ENCODE results near the gene PAX7. TPM values are rescaled to one million over a fixed set of nuclear protein-coding genes. Genes with fewer than 3 reads are reported as not detected.

Gene PAX7
- total and polyA plus RNA-seq, 2 experiments from 2014 or later: 0.03 TPM; not detected in 1

- TF ChIP-seq, protein P1, sequence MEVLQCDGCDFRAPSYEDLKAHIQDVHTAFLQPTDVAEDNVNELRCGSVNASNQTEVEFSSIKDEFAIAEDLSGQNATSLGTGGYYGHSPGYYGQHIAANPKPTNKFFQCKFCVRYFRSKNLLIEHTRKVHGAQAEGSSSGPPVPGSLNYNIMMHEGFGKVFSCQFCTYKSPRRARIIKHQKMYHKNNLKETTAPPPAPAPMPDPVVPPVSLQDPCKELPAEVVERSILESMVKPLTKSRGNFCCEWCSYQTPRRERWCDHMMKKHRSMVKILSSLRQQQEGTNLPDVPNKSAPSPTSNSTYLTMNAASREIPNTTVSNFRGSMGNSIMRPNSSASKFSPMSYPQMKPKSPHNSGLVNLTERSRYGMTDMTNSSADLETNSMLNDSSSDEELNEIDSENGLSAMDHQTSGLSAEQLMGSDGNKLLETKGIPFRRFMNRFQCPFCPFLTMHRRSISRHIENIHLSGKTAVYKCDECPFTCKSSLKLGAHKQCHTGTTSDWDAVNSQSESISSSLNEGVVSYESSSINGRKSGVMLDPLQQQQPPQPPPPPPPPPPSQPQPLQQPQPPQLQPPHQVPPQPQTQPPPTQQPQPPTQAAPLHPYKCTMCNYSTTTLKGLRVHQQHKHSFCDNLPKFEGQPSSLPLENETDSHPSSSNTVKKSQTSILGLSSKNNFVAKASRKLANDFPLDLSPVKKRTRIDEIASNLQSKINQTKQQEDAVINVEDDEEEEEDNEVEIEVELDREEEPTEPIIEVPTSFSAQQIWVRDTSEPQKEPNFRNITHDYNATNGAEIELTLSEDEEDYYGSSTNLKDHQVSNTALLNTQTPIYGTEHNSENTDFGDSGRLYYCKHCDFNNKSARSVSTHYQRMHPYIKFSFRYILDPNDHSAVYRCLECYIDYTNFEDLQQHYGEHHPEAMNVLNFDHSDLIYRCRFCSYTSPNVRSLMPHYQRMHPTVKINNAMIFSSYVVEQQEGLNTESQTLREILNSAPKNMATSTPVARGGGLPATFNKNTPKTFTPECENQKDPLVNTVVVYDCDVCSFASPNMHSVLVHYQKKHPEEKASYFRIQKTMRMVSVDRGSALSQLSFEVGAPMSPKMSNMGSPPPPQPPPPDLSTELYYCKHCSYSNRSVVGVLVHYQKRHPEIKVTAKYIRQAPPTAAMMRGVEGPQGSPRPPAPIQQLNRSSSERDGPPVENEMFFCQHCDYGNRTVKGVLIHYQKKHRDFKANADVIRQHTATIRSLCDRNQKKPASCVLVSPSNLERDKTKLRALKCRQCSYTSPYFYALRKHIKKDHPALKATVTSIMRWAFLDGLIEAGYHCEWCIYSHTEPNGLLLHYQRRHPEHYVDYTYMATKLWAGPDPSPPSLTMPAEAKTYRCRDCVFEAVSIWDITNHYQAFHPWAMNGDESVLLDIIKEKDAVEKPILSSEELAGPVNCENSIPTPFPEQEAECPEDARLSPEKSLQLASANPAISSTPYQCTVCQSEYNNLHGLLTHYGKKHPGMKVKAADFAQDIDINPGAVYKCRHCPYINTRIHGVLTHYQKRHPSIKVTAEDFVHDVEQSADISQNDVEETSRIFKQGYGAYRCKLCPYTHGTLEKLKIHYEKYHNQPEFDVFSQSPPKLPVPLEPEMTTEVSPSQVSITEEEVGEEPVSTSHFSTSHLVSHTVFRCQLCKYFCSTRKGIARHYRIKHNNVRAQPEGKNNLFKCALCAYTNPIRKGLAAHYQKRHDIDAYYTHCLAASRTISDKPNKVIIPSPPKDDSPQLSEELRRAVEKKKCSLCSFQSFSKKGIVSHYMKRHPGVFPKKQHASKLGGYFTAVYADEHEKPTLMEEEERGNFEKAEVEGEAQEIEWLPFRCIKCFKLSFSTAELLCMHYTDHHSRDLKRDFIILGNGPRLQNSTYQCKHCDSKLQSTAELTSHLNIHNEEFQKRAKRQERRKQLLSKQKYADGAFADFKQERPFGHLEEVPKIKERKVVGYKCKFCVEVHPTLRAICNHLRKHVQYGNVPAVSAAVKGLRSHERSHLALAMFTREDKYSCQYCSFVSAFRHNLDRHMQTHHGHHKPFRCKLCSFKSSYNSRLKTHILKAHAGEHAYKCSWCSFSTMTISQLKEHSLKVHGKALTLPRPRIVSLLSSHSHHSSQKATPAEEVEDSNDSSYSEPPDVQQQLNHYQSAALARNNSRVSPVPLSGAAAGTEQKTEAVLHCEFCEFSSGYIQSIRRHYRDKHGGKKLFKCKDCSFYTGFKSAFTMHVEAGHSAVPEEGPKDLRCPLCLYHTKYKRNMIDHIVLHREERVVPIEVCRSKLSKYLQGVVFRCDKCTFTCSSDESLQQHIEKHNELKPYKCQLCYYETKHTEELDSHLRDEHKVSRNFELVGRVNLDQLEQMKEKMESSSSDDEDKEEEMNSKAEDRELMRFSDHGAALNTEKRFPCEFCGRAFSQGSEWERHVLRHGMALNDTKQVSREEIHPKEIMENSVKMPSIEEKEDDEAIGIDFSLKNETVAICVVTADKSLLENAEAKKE (CRISPR knock-in tag; IDR thresholded peaks at IDR 0.05): no peak
- TF ChIP-seq STAT1 (IDR thresholded peaks at IDR 0.05; ENCODE audit: unreplicated experiment) (no peak), ZNF114 (CRISPR knock-in tag; IDR thresholded peaks at IDR 0.05) (no peak), NANOG (IDR thresholded peaks at IDR 0.05; ENCODE audit: borderline replicate concordance) (no peak)
Observed at GRCh38 chr1:18738126-18738525, 107.5 kb downstream of the PAX7 start (continued).

DNA sequence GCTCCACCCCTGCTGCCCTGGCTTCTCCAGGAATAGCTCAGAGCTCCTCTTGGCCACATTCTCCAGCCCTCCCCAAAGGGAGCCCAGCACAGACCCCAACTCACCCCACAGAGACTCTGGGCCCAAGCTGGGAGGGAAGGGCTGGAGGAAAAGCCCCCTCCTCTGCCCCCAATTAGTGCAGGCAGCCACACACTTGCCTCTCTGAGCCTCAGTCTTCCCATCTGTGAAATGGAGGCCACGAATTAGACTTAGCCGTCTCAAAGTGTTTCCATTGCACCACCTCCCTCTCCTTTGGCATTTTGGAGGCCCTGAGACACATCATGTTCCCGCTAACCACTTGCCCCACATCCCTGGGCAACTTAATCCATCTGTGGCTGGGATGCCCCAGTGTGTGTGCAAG lies 108.0 kb downstream of the PAX7 start:
- no peak for TF ChIP-seq POLR2AphosphoS5 (IDR thresholded peaks at IDR 0.05; ENCODE audit: low read depth)
- TF ChIP-seq, protein P2, sequence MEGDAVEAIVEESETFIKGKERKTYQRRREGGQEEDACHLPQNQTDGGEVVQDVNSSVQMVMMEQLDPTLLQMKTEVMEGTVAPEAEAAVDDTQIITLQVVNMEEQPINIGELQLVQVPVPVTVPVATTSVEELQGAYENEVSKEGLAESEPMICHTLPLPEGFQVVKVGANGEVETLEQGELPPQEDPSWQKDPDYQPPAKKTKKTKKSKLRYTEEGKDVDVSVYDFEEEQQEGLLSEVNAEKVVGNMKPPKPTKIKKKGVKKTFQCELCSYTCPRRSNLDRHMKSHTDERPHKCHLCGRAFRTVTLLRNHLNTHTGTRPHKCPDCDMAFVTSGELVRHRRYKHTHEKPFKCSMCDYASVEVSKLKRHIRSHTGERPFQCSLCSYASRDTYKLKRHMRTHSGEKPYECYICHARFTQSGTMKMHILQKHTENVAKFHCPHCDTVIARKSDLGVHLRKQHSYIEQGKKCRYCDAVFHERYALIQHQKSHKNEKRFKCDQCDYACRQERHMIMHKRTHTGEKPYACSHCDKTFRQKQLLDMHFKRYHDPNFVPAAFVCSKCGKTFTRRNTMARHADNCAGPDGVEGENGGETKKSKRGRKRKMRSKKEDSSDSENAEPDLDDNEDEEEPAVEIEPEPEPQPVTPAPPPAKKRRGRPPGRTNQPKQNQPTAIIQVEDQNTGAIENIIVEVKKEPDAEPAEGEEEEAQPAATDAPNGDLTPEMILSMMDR (conservative IDR thresholded peaks at IDR 0.05; ENCODE audit: low read depth in 2 of 2): no peak
- TF ChIP-seq NANOG (IDR thresholded peaks at IDR 0.05; ENCODE audit: borderline replicate concordance): no peak
- no peak for TF ChIP-seq EZH2phosphoT487 (IDR thresholded peaks at IDR 0.05; ENCODE audit: unreplicated experiment)
- TF ChIP-seq, protein P3, sequence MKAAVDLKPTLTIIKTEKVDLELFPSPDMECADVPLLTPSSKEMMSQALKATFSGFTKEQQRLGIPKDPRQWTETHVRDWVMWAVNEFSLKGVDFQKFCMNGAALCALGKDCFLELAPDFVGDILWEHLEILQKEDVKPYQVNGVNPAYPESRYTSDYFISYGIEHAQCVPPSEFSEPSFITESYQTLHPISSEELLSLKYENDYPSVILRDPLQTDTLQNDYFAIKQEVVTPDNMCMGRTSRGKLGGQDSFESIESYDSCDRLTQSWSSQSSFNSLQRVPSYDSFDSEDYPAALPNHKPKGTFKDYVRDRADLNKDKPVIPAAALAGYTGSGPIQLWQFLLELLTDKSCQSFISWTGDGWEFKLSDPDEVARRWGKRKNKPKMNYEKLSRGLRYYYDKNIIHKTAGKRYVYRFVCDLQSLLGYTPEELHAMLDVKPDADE (IDR thresholded peaks at IDR 0.05): no peak
- TF ChIP-seq ZNF114 (CRISPR knock-in tag; IDR thresholded peaks at IDR 0.05): no peak
- TF ChIP-seq CREB1 (CRISPR knock-in tag; IDR thresholded peaks at IDR 0.05; ENCODE audit: low read depth): no peak
- TF ChIP-seq EZH2 (IDR thresholded peaks at IDR 0.05; ENCODE audit: low read depth, unreplicated experiment): no peak
- TF ChIP-seq JUNB (IDR thresholded peaks at IDR 0.05; ENCODE audit: unreplicated experiment): no peak
- no peak for TF ChIP-seq STAT1 (IDR thresholded peaks at IDR 0.05; ENCODE audit: unreplicated experiment)
- TF ChIP-seq ZNF331 (CRISPR knock-in tag; IDR thresholded peaks at IDR 0.05; ENCODE audit: low read depth): no peak
- TF ChIP-seq, protein P4, sequence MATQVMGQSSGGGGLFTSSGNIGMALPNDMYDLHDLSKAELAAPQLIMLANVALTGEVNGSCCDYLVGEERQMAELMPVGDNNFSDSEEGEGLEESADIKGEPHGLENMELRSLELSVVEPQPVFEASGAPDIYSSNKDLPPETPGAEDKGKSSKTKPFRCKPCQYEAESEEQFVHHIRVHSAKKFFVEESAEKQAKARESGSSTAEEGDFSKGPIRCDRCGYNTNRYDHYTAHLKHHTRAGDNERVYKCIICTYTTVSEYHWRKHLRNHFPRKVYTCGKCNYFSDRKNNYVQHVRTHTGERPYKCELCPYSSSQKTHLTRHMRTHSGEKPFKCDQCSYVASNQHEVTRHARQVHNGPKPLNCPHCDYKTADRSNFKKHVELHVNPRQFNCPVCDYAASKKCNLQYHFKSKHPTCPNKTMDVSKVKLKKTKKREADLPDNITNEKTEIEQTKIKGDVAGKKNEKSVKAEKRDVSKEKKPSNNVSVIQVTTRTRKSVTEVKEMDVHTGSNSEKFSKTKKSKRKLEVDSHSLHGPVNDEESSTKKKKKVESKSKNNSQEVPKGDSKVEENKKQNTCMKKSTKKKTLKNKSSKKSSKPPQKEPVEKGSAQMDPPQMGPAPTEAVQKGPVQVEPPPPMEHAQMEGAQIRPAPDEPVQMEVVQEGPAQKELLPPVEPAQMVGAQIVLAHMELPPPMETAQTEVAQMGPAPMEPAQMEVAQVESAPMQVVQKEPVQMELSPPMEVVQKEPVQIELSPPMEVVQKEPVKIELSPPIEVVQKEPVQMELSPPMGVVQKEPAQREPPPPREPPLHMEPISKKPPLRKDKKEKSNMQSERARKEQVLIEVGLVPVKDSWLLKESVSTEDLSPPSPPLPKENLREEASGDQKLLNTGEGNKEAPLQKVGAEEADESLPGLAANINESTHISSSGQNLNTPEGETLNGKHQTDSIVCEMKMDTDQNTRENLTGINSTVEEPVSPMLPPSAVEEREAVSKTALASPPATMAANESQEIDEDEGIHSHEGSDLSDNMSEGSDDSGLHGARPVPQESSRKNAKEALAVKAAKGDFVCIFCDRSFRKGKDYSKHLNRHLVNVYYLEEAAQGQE (IDR thresholded peaks at IDR 0.05; ENCODE audit: unreplicated experiment): no peak
- Histone ChIP-seq H3K9me2 (ENCODE audit: insufficient read depth) (no peaks in the 10 kb centered on the region), H3K27me3 (ENCODE audit: insufficient read depth) (no peaks in the 10 kb centered on the region), H3F3A (replicated peaks; ENCODE audit: low read depth) (no peaks in the 10 kb centered on the region), H4K20me1 (replicated peaks; ENCODE audit: insufficient read depth) (no peaks in the 10 kb centered on the region), H3K27ac (ENCODE audit: low read depth) (no peak overlapping the region), H3K4me3 (no peak overlapping the region), H2AFZ (no peak overlapping the region), H3K79me2 (replicated peaks; ENCODE audit: insufficient read depth) (no peaks in the 10 kb centered on the region), H3K36me3 (ENCODE audit: insufficient read depth) (no peaks in the 10 kb centered on the region), H3K4me1 (ENCODE audit: insufficient read depth) (no peaks in the 10 kb centered on the region), H3K4me2 (no peak overlapping the region)
- H3K27ac Mint-ChIP-seq: no peak overlapping the region
- H3K9me3 Mint-ChIP-seq: no peaks in the 10 kb centered on the region
- ATAC-seq (no peak), DNase-seq (ENCODE audit: low spot score) (no peak)
- H3K4me1 Mint-ChIP-seq: peaks cover 4% of the 10 kb centered on the region; the same call in 1 of the 3 replicates
- no peak overlapping the region for H3K4me3 Mint-ChIP-seq
- peaks cover 14% of the 10 kb centered on the region for H3K27me3 Mint-ChIP-seq (ENCODE audit: insufficient read depth, low read depth, poor library complexity)
- H3K36me3 Mint-ChIP-seq (ENCODE audit: low read depth): no peaks in the 10 kb centered on the region
